SHP77 (cell line): ENCODE results near the gene MSI2.

ENCODE experiments used
- DNase-seq, 2 experiments: peaks; one replicate each; lab custom pipeline; 2025; lab: John Stamatoyannopoulos, UW

The MSI2 gene

GRCh38 chr17:57599271-57600045, 343.1 kb downstream of the MSI2 start:
- no peak for DNase-seq

GRCh38 chr17:57600074-57600473, 343.8 kb downstream of the MSI2 start:
- DNase-seq, result no peak

GRCh38 chr17:57601143-57601735, 344.9 kb downstream of the MSI2 start:
- no peak for DNase-seq

GRCh38 chr17:57602896-57603295, 346.6 kb downstream of the MSI2 start:
- no peak for DNase-seq

GRCh38 chr17:57603546-57603945, 347.2 kb downstream of the MSI2 start:
- DNase-seq, result peak; percentile 16 to 34

- peak in 1 of 2 experiments; percentile 37 for DNase-seq
Measured at GRCh38 chr17:57603978-57604377, 347.7 kb downstream of the MSI2 start.

GRCh38 chr17:57604771-57605674, 348.7 kb downstream of the MSI2 start:
- DNase-seq, result peak; percentile 86 to 93

GRCh38 chr17:57605675-57606105, 349.4 kb downstream of the MSI2 start:
- peak; percentile 80 to 83 for DNase-seq

GRCh38 chr17:57606111-57606875, 350.0 kb downstream of the MSI2 start:
- no peak for DNase-seq

- no peak for DNase-seq
Measured at GRCh38 chr17:57607553-57608120, 351.3 kb downstream of the MSI2 start.

GRCh38 chr17:57608369-57609124, 352.2 kb downstream of the MSI2 start:
- DNase-seq, result no peak

GRCh38 chr17:57609125-57609877, 353.0 kb downstream of the MSI2 start:
- no peak for DNase-seq

- DNase-seq, result no peak
Measured at GRCh38 chr17:57609878-57610270, 353.6 kb downstream of the MSI2 start.

- no peak for DNase-seq
Measured at GRCh38 chr17:57612202-57613071, 356.1 kb downstream of the MSI2 start.

GRCh38 chr17:57614742-57615141, 358.4 kb downstream of the MSI2 start:
- no peak for DNase-seq

- DNase-seq, result no peak
Measured at GRCh38 chr17:57615836-57616757, 359.8 kb downstream of the MSI2 start.

- no peak for DNase-seq
Measured at GRCh38 chr17:57617218-57617617, 360.9 kb downstream of the MSI2 start.
